GM18870 (cell line): Measurements from ENCODE around the gene TLL2.

Experiments
- ATAC-seq: cut with Tn5 transposase; IDR thresholded peaks from one replicate; pipeline ENCODE4 v1.9.1; 2021; ENCODE audit warnings: moderate library complexity; ENCODE audit not compliant: unreplicated experiment

The TLL2 gene

DNA sequence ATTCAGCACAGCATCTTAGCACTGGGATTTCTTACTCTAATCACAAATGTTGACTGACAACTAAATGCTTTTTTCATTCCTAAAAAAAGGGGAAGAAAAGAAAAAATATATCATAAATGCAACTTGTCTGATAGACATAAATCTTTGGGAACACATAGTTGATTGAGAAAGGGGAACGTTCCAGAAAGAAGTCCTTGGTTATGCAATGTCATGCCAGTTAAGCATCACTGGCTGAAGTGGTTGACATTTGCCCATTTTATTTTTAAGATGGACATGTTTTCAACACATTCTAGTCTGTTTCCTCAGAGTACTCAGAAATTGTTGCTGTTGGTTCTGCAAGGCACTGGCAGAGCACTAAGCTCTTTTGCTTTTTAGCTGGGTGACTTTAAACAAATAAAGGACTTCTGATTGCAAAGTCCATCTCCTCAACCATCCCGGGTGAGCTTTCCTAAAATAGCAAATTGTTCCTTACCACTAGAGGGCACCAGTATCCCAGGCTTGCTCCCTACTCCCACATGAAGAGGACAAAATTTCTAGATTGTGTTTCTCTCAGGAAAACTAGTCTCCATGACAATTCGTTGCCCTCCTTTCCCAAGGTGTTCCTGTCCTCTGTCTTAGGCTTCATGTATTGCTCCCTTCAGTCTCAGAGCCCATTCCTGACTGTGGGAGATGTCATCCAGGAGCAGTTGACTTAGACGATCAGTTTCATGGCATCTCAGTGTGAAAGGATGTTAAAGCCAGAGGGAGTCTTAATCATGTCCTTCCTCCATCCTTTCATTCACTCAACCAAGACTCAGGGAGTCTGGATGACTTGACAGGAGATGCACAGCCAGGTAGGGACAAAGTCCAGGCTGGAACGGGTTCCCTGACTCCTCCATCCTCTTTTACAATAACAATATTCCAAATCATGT lies 178.9 kb downstream of the TLL2 start:
- ATAC-seq = no peak

DNA sequence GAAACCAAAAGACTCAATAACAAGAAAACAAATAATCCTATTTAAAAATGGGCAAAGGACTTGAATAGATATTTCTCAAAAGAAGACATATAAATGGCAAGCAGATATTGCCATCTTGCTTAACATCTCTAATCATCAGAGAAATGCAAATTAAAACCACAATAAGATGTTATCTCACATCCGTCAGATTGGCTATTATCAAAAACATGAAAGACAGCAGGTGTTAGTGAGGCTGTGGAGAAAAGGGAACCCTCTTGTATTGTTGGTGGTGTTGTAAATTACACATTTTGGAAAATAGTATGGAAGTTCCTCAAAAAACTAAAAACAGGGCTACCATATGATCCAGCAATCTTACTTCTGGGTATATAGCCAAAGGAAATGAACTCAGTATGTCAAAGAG lies 180.6 kb downstream of the TLL2 start:
- no peak for ATAC-seq

DNA sequence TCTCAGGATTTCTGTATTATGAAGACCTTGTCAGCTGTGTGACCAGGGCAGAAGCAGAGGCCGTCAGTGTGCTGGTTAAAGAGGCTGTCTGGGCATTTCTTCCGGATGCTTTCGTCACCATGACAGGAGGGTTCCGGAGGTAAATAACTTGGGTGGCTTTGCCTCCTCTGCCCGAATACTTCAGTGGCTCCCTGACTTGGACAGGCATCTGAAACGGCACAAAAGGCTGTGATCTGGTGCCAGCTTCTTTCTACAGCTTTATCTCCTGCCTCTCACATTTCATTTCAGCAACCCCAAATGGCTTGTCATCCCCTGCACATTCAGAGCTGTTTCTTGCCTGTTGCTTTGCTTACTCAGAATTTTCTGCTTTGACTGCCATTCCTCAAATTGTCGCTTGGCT lies 186.3 kb downstream of the TLL2 start:
- ATAC-seq = no peak

DNA sequence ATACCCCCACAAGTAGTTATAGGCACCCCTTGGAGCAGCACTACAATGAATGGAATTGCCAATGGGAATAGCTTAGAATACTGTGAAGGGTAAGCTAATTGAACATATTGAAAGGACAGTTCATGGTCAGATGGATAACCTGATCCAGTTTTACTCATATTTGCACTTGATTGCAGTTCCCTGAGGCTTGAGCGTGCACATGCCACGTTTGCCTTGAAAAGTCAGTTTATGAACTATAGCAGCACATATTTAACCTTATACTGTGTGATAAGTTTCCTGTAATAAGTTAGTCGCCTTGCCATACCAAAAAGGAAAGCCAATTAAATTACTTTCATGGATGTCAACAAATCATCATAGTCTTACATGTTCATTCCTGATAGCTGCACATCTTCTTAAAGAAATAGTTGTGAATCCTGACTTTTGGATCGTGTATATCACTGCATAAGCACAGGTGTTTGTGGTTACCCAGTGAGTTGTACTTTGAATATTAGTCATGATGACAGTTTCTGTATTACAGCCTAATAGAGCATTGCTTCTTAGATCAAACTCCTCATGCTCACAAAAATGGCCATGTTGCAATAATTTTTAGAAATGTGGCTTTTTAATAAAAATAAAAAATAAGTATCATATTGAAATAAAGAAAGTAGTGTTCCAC lies 187.9 kb downstream of the TLL2 start:
- ATAC-seq = peak; percentile 96

GRCh38 chr10:96324447-96324846 lies 189.3 kb downstream of the TLL2 start:
- no peak for ATAC-seq

GRCh38 chr10:96322275-96322674 lies 191.5 kb downstream of the TLL2 start:
- ATAC-seq = no peak

DNA sequence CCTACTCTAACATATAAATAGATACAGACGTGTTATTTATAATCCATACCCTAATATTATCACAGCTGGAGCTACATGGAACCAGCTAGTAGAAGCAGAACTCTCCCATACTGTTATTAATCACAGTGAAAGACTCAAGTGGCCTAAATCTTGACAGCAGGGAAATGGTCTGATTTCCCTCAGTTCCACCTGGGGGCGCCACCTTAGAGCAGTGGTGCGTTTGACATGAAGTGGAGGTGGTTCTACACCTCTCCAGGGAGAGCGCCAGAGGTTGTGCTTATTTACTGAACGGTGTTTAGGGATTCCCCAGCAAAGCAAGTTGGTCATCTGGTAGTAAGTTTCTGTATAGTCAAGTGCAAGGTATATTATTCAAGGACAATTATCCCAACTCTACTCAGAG lies 191.9 kb downstream of the TLL2 start:
- no peak for ATAC-seq

GRCh38 chr10:96319754-96320474 lies 193.8 kb downstream of the TLL2 start:
- no peak for ATAC-seq

- ATAC-seq = no peak
These were observed 196.5 kb downstream of the TLL2 start for GRCh38 chr10:96317067-96317833.
